ENCODE data around the gene SLFN13.

SLFN13 gene

GRCh38 chr17:35414247-35414646, 34.3 kb downstream of the SLFN13 start:
- ChIA-PET POLR2A (no interaction called here), CTCF (interaction anchor here (0.7 to 1.3 kb wide), 4 partner anchors 15 to 124 kb away, joined by 3 to 4 read pairs (median 3); no protein-coding TSS in a partner anchor)
- no peak overlapping the region for H3K27ac ChIP-seq (ENCODE audit: extremely low read depth, low read depth, low read length)
- H3K4me3 ChIP-seq (ENCODE audit: low read depth, low read length), result no peak overlapping the region
- no peaks in the 10 kb centered on the region; the same call in 1 of the 2 replicates for H3K9me3 ChIP-seq (ENCODE audit: control insufficient read depth, insufficient read depth, low read depth, low read length)
- H3K4me1 ChIP-seq (ENCODE audit: control insufficient read depth, insufficient read depth, low read length), result no peaks in the 10 kb centered on the region
- peaks cover 0 to 3% of the 10 kb centered on the region in 2 experiments; a peak in 2 of 3 replicates for H3K36me3 ChIP-seq (ENCODE audit: control insufficient read depth in 2 of 2, insufficient read depth in 1 of 2, low read length in 2 of 2)
- no peak for TF ChIP-seq MZF1 (tag by site-specific recombination; IDR thresholded peaks at IDR 0.05; ENCODE audit: borderline replicate concordance)
- TF ChIP-seq REPIN1 (tag by site-specific recombination; IDR thresholded peaks at IDR 0.05; ENCODE audit: low read depth), result no peak
- no peak for TF ChIP-seq ZSCAN23 (tag by site-specific recombination; IDR thresholded peaks at IDR 0.05)
- TF ChIP-seq MEIS1 (CRISPR knock-in tag; IDR thresholded peaks at IDR 0.05; ENCODE audit: borderline replicate concordance), result no peak
- TF ChIP-seq ZSCAN4 (tag by site-specific recombination; IDR thresholded peaks at IDR 0.05), result no peak
- TF ChIP-seq ZNF645 (tag by site-specific recombination; IDR thresholded peaks at IDR 0.05), result no peak
- TF ChIP-seq SETDB1 (IDR thresholded peaks at IDR 0.05; ENCODE audit: insufficient read length, low read length), result no peak

GRCh38 chr17:35407531-35407930, 41.0 kb downstream of the SLFN13 start:
- Histone ChIP-seq H3K36me3 (ENCODE audit: control insufficient read depth in 2 of 2, insufficient read depth in 1 of 2, low read length in 2 of 2) (peaks cover 0 to 4% of the 10 kb centered on the region in 2 experiments; a peak in 1 of 3 replicates), H3K27ac (ENCODE audit: extremely low read depth, low read depth, low read length) (no peak overlapping the region), H3K4me3 (ENCODE audit: low read depth, low read length) (no peak overlapping the region), H3K4me1 (ENCODE audit: control insufficient read depth, insufficient read depth, low read length) (no peaks in the 10 kb centered on the region), H3K9me3 (ENCODE audit: control insufficient read depth, insufficient read depth, low read depth, low read length) (no peaks in the 10 kb centered on the region)
- TF ChIP-seq ZNF768 (tag by site-specific recombination; IDR thresholded peaks at IDR 0.05), result no peak
- no peak for TF ChIP-seq ZNF521 (tag by site-specific recombination; IDR thresholded peaks at IDR 0.05)
- no peak for TF ChIP-seq ZNF324 (tag by site-specific recombination; IDR thresholded peaks at IDR 0.05)
- no peak for TF ChIP-seq ZNF514 (tag by site-specific recombination; IDR thresholded peaks at IDR 0.05)
- TF ChIP-seq BCL11A (tag by site-specific recombination; IDR thresholded peaks at IDR 0.05; ENCODE audit: low read depth), result no peak
- no peak for TF ChIP-seq ZNF560 (tag by site-specific recombination; IDR thresholded peaks at IDR 0.05; ENCODE audit: borderline replicate concordance)
- TF ChIP-seq ZNF248 (tag by site-specific recombination; IDR thresholded peaks at IDR 0.05), result no peak
- TF ChIP-seq ZNF274 (IDR thresholded peaks at IDR 0.05; ENCODE audit: low read length), result no peak
- no peak for TF ChIP-seq ZNF274 (tag by site-specific recombination; IDR thresholded peaks at IDR 0.05; ENCODE audit: borderline replicate concordance)
- TF ChIP-seq ZNF664 (tag by site-specific recombination; IDR thresholded peaks at IDR 0.05), result no peak
- no peak for TF ChIP-seq ZNF529 (tag by site-specific recombination; IDR thresholded peaks at IDR 0.05; ENCODE audit: insufficient replicate concordance)
- TF ChIP-seq ATF2 (tag by site-specific recombination; IDR thresholded peaks at IDR 0.05; ENCODE audit: low read depth), result no peak
- no peak for TF ChIP-seq KLF16 (tag by site-specific recombination; IDR thresholded peaks at IDR 0.05)
- TF ChIP-seq ZNF19 (tag by site-specific recombination; IDR thresholded peaks at IDR 0.05; ENCODE audit: low read depth), result no peak
- TF ChIP-seq ZSCAN30 (tag by site-specific recombination; IDR thresholded peaks at IDR 0.05), result no peak
- no peak for TF ChIP-seq HOXD13 (CRISPR knock-in tag; IDR thresholded peaks at IDR 0.05; ENCODE audit: borderline replicate concordance)
- no peak for TF ChIP-seq PBX3 (CRISPR knock-in tag; IDR thresholded peaks at IDR 0.05)
- POLR2A ChIA-PET, result no interaction called here
- CTCF ChIA-PET, result interaction anchor here (0.5 kb wide), 1 partner anchor 20 kb away, joined by 3 read pairs; no protein-coding TSS in a partner anchor

Data from HEK293 (cell line).